Measurements from ENCODE around the gene AZIN2. TPM values are rescaled to one million over a fixed set of nuclear protein-coding genes. Genes with fewer than 3 reads are reported as not detected.
A peak's percentile ranks its signal among the peaks of the same experiment; 100 is the strongest.

Gene AZIN2
- total and polyA plus RNA-seq, 10 of the 15 experiments (the other 5 are each of a cell fraction or from before 2014, with no cell fraction given) = 0.02 to 0.85 (median 0.23) TPM

GRCh38 chr1:33036526-33037503 is 44.1 kb upstream of the AZIN2 start, which contains the start of gene AK2 (continued):
- TF ChIP-seq IRF3 (IDR thresholded peaks at IDR 0.05) = peak; percentile 99
- TF ChIP-seq CREB1 (IDR thresholded peaks at IDR 0.05; ENCODE audit: low read depth) = peak; percentile 93
- TF ChIP-seq SUPT20H (IDR thresholded peaks at IDR 0.05; ENCODE audit: borderline replicate concordance, control insufficient read depth, low read depth, low read length) = no peak
- no peak for TF ChIP-seq EZH2 (IDR thresholded peaks at IDR 0.05; ENCODE audit: borderline replicate concordance, control insufficient read depth, low read depth, low read length)
- TF ChIP-seq RAD51 (IDR thresholded peaks at IDR 0.05) = no peak
- no peak for TF ChIP-seq ZNF274 (IDR thresholded peaks at IDR 0.05; ENCODE audit: insufficient read depth, insufficient read length)
- TF ChIP-seq PKNOX1 (IDR thresholded peaks at IDR 0.05) = peak; percentile 100
- peak; percentile 90 for TF ChIP-seq ZBTB40 (IDR thresholded peaks at IDR 0.05; ENCODE audit: borderline replicate concordance)
- TF ChIP-seq ZBTB11 (CRISPR knock-in tag; IDR thresholded peaks at IDR 0.05) = no peak
- no peak for TF ChIP-seq MYB (IDR thresholded peaks at IDR 0.05; ENCODE audit: borderline replicate concordance, low read depth, low read length)
- TF ChIP-seq TCF12 (IDR thresholded peaks at IDR 0.05; ENCODE audit: low read depth, low read length) = no peak
- TF ChIP-seq E4F1 (IDR thresholded peaks at IDR 0.05; ENCODE audit: borderline replicate concordance, partially characterized antibody) = peak; percentile 91
- no peak for TF ChIP-seq CBX5 (IDR thresholded peaks at IDR 0.05; ENCODE audit: low read depth)
- TF ChIP-seq FOXK2 (IDR thresholded peaks at IDR 0.05) = no peak
